Activated CD8-positive, alpha-beta memory T cell treated with anti-CD3 and anti-CD28 coated beads, Interleukin-2, amount 50 U/mL, for 24 hours (primary cell): ENCODE results near the gene PRR23A.

Experiments used
- DNase-seq: peaks from one replicate; pipeline ENCODE4 v3.0.0-alpha.2; 2020; ENCODE audit errors: extremely low read depth

PRR23A gene

GRCh38 chr3:138972941-138973340 lies 33.1 kb downstream of the PRR23A start:
- DNase-seq, result no peak

GRCh38 chr3:138971766-138972320 lies 34.2 kb downstream of the PRR23A start:
- no peak for DNase-seq

GRCh38 chr3:138964923-138965322 lies 41.1 kb downstream of the PRR23A start:
- no peak for DNase-seq

- DNase-seq, result no peak
Measured at GRCh38 chr3:138964264-138964663, 41.8 kb downstream of the PRR23A start.

DNA sequence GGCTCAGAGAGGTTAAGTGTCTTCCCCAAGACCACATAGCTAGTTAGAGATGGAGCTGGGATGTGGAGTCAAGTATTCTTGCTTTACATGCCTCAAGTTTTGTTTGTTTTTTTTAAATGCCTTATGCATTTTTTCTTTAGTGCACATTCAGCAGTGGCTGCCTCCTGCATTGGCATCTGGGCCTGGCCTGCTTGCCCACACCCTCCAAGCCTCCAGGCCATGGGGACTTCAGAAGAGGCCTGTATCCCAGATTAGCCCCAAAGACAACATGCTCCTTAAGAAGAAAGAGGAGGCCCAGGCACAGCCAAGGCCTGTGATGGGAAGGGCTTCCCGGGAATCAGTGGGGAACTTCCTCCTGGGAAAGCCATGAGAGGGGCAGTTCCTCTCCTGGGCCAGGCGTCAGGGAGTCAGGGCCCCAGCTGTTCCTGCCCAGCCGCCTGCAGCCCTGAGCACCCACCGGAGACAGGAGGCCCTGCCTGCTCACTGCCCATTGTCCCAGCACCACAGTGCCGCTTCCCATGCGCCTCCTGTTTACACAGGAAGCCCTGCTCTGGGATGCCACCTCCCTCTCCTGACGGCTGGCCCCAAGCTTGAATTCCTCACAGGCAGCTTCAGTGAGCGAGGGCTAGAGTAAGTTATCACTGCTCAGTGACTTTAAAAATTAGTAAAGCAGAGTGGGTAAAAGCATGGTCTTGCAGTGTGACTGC lies 43.1 kb downstream of the PRR23A start:
- DNase-seq, result no peak

DNA sequence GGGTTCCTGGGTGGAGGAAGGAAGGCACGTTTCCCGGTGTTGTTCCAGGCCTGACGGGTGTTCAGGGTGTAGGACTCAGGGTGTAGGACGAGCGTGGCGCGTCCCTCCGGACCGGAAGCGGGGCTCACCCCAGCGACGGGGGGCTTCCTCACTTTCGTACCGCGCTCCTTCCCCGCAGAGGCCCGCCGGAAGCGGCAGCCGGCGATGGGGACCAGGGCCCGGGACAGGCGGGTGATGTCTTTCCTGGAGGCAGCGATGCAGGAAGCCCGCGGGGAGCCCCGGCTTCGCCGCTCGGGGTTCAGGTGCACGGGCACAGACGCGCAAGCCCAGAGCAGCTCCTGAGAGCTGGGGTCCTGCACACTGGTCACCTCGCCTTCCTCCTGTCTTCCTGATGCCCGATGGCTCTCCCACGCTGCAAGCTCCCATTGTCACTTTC lies 45.6 kb downstream of the PRR23A start:
- DNase-seq, result no peak
